Activated T-cell treated with anti-CD3 and anti-CD28 coated beads, Interleukin-2, amount 50 U/mL, for 24 hours (primary cell): ENCODE results near the gene ALG9.

Source experiments
- DNase-seq: peaks from one replicate; pipeline ENCODE4 v3.0.0-alpha.2; 2020
- H3K27ac Mint-ChIP-seq: 2 replicates; pipeline ENCODE4 v1.8.0; 2020; ENCODE audit warnings: mild to moderate bottlenecking, mixed read lengths
- H3K27me3 Mint-ChIP-seq: 2 replicates; pipeline ENCODE4 v1.8.0; 2020; ENCODE audit warnings: mixed read lengths
- H3K36me3 Mint-ChIP-seq: 2 replicates; pipeline ENCODE4 v1.8.0; 2020; ENCODE audit warnings: low read depth, mixed read lengths
- H3K4me1 Mint-ChIP-seq: 2 replicates; pipeline ENCODE4 v1.8.0; 2020; ENCODE audit warnings: low read depth, mixed read lengths
- H3K4me3 Mint-ChIP-seq: 2 replicates; pipeline ENCODE4 v1.8.0; 2020; ENCODE audit warnings: mild to moderate bottlenecking, moderate library complexity, mixed read lengths
- H3K9me3 Mint-ChIP-seq: 2 replicates; pipeline ENCODE4 v1.8.0; 2020; ENCODE audit warnings: mixed read lengths

ALG9 gene

GRCh38 chr11:111736621-111737443 is 134.5 kb downstream of the ALG9 start:
- peaks cover 15% of the 10 kb centered on the region for H3K4me1 Mint-ChIP-seq
- no peaks in the 10 kb centered on the region for H3K27me3 Mint-ChIP-seq
- DNase-seq, result no peak
- peak overlapping the region; percentile 74 for H3K27ac Mint-ChIP-seq
- no peaks in the 10 kb centered on the region for H3K9me3 Mint-ChIP-seq
- peaks cover 56% of the 10 kb centered on the region for H3K36me3 Mint-ChIP-seq
- no peak overlapping the region for H3K4me3 Mint-ChIP-seq
